RPMI8226 (cell line): ENCODE data around the gene PTS.

Source experiments
- DNase-seq: peaks from one replicate; pipeline ENCODE4 v3.0.0-alpha.2; 2015

Gene PTS

GRCh38 chr11:112222303-112222702, 3.9 kb upstream of the PTS start:
- DNase-seq: no peak

- DNase-seq: no peak
Observed at GRCh38 chr11:112223121-112223520, 3.1 kb upstream of the PTS start.

GRCh38 chr11:112223754-112224532, 2.3 kb upstream of the PTS start:
- no peak for DNase-seq

GRCh38 chr11:112225753-112226061, 521 bp upstream of the PTS start:
- DNase-seq: no peak

GRCh38 chr11:112226831-112227401, 688 bp downstream of the PTS start:
- peak; percentile 21 for DNase-seq

GRCh38 chr11:112227471-112227870, 1.2 kb downstream of the PTS start:
- DNase-seq: no peak

- DNase-seq: no peak
Observed at GRCh38 chr11:112228706-112229105, 2.5 kb downstream of the PTS start.

- no peak for DNase-seq
Observed at GRCh38 chr11:112229159-112229558, 2.9 kb downstream of the PTS start.

- DNase-seq: no peak
Observed at GRCh38 chr11:112229746-112230433, 3.7 kb downstream of the PTS start.

- no peak for DNase-seq
Observed at GRCh38 chr11:112231952-112232351, 5.7 kb downstream of the PTS start.

GRCh38 chr11:112235750-112236390, 9.6 kb downstream of the PTS start:
- no peak for DNase-seq

- no peak for DNase-seq
Observed at GRCh38 chr11:112237451-112237850, 11.2 kb downstream of the PTS start.

GRCh38 chr11:112238041-112238440, 11.8 kb downstream of the PTS start:
- DNase-seq: no peak

GRCh38 chr11:112241486-112241885, 15.3 kb downstream of the PTS start:
- DNase-seq: no peak

- no peak for DNase-seq
Observed at GRCh38 chr11:112247201-112247600, 21.0 kb downstream of the PTS start.

GRCh38 chr11:112248201-112248600, 22.0 kb downstream of the PTS start:
- DNase-seq: no peak

GRCh38 chr11:112249871-112250610, 23.8 kb downstream of the PTS start:
- DNase-seq: no peak

GRCh38 chr11:112253605-112254242, 27.5 kb downstream of the PTS start:
- DNase-seq: no peak

GRCh38 chr11:112255067-112255720, 29.0 kb downstream of the PTS start:
- DNase-seq: no peak

- no peak for DNase-seq
Observed at GRCh38 chr11:112260490-112260889, 34.3 kb downstream of the PTS start, which contains the start of gene PLET1. TSS of gene PLET1 (minus strand) at chr11:112260860. CDS start at chr11:112260589, 271 bp downstream.

- no peak for DNase-seq
Observed at GRCh38 chr11:112265659-112266409, 39.6 kb downstream of the PTS start.
